ENCODE results near the gene HRAS. TPM values are rescaled to one million over a fixed set of nuclear protein-coding genes. Genes with fewer than 3 reads are reported as not detected.

The HRAS gene
- total and polyA plus RNA-seq, 2 donors (not counting 1 experiment from before 2014, with no cell fraction given), result 63.5 to 86.0 TPM

- Histone ChIP-seq H3K27ac (ENCODE audit: low read length in 2 of 2) (no peak overlapping the region), H3K27me3 (replicated peaks in 1 of 4; ENCODE audit: control extremely low read depth in 1 of 4, control insufficient read depth in 3 of 4, insufficient read depth in 4 of 4, low read length in 3 of 4) (peaks cover 0 to 12% (median 7%) of the 10 kb centered on the region in 4 experiments), H3K79me2 (ENCODE audit: control insufficient read depth, insufficient read depth, low read length) (peaks cover 67% of the 10 kb centered on the region), H3K4me3 (ENCODE audit: control extremely low read depth in 1 of 5, extremely low read depth in 1 of 5, insufficient read depth in 1 of 5, low read depth in 2 of 5, low read length in 4 of 5) (peak overlapping the region in 2 of 5 experiments; percentile 5 to 95), H3K4me1 (ENCODE audit: control insufficient read depth in 2 of 2, insufficient read depth in 2 of 2, low read length in 2 of 2) (peaks cover 30 to 44% of the 10 kb centered on the region in 2 donors), H3K4me2 (replicated peaks; ENCODE audit: low read depth, low read length, poor library complexity, severe bottlenecking) (peak overlapping the region; percentile 95), H3K36me3 (replicated peaks in 1 of 2; ENCODE audit: control extremely low read depth in 1 of 2, control insufficient read depth in 1 of 2, extremely low read depth in 1 of 2, insufficient read depth in 2 of 2, low read length in 1 of 2) (peaks cover 1 to 13% of the 10 kb centered on the region in 2 experiments), H3K9ac (ENCODE audit: low read length) (no peak overlapping the region), H2AFZ (ENCODE audit: insufficient read depth, low read depth, low read length, poor library complexity, severe bottlenecking) (no peak overlapping the region), H4K20me1 (ENCODE audit: control insufficient read depth, insufficient read depth, low read length, poor library complexity, severe bottlenecking) (peaks cover 72% of the 10 kb centered on the region), H3K9me3 (ENCODE audit: control extremely low read depth in 1 of 3, control insufficient read depth in 2 of 3, insufficient read depth in 1 of 3, low read length in 2 of 3) (peaks cover 0 to 3% (median 0%) of the 10 kb centered on the region in 3 donors)
- 84% methylated on average over 17 of the region's 21 CpGs for WGBS (ENCODE audit: insufficient coverage)
- Mint-ChIP-seq H3K4me1 (peaks cover 46% of the 10 kb centered on the region), H3K27me3 (peaks cover 15% of the 10 kb centered on the region), H3K9me3 (ENCODE audit: insufficient read depth) (no peaks in the 10 kb centered on the region), H3K27ac (peak overlapping the region; percentile 20), H3K4me3 (peak overlapping the region; percentile 57)
- intact Hi-C loops (cut with micrococcal nuclease), result loop anchor here (10.0 kb wide), 1 partner anchor 806 kb away; the partner anchor contains the start of gene BRSK2
- no peak for ATAC-seq (ENCODE audit: low read depth)
- ChIA-PET POLR2A (no interaction called here), CTCF (interaction anchor here (1.3 to 2.3 kb wide), 2 partner anchors 10 to 24 kb away, joined by 3 to 4 read pairs; no protein-coding TSS in a partner anchor)
- TF ChIP-seq EZH2 (IDR thresholded peaks at IDR 0.05; ENCODE audit: borderline replicate concordance, insufficient read depth, low read depth, low read length, poor library complexity, severe bottlenecking) (no peak), CTCF (IDR thresholded peaks at IDR 0.05) (no peak)
- DNase-seq, result no peak
These were observed 43.1 kb upstream of the HRAS start for GRCh38 chr11:578276-579035.

GRCh38 chr11:577611-577894 is 42.2 kb upstream of the HRAS start:
- peaks cover 58% of the 10 kb centered on the region for H3K79me2 ChIP-seq (ENCODE audit: control insufficient read depth, insufficient read depth, low read length)
- DNase-seq (no peak), ATAC-seq (ENCODE audit: low read depth) (no peak)
- ChIA-PET POLR2A (no interaction called here), CTCF (interaction anchor here (1.3 to 2.3 kb wide), 2 partner anchors 9 to 23 kb away, joined by 3 to 4 read pairs; no protein-coding TSS in a partner anchor)
- H3K27ac Mint-ChIP-seq, result peak overlapping the region; percentile 61
- H3K9me3 Mint-ChIP-seq (ENCODE audit: insufficient read depth), result no peaks in the 10 kb centered on the region
- H3K27me3 ChIP-seq (replicated peaks in 1 of 4; ENCODE audit: control extremely low read depth in 1 of 4, control insufficient read depth in 3 of 4, insufficient read depth in 4 of 4, low read length in 3 of 4), result peaks cover 0 to 16% (median 7%) of the 10 kb centered on the region in 4 experiments
- peak overlapping the region; percentile 95 for H3K4me2 ChIP-seq (replicated peaks; ENCODE audit: low read depth, low read length, poor library complexity, severe bottlenecking)
- H3K9me3 ChIP-seq (ENCODE audit: control extremely low read depth in 1 of 3, control insufficient read depth in 2 of 3, insufficient read depth in 1 of 3, low read length in 2 of 3), result peaks cover 0 to 3% (median 0%) of the 10 kb centered on the region in 3 donors
- H3K4me3 Mint-ChIP-seq, result peak overlapping the region; percentile 89
- H3K27me3 Mint-ChIP-seq, result peaks cover 15% of the 10 kb centered on the region
- WGBS (ENCODE audit: insufficient coverage), result 87% methylated on average over 5 of the region's 6 CpGs
- peaks cover 46% of the 10 kb centered on the region for H3K4me1 Mint-ChIP-seq
- no peak overlapping the region for H2AFZ ChIP-seq (ENCODE audit: insufficient read depth, low read depth, low read length, poor library complexity, severe bottlenecking)
- H3K27ac ChIP-seq (ENCODE audit: low read length in 2 of 2), result peak overlapping the region in 1 of 2 donors; percentile 68
- peak overlapping the region in 4 of 5 experiments; percentile 65 to 95 (median 78) for H3K4me3 ChIP-seq (ENCODE audit: control extremely low read depth in 1 of 5, extremely low read depth in 1 of 5, insufficient read depth in 1 of 5, low read depth in 2 of 5, low read length in 4 of 5)
- H3K36me3 ChIP-seq (replicated peaks in 1 of 2; ENCODE audit: control extremely low read depth in 1 of 2, control insufficient read depth in 1 of 2, extremely low read depth in 1 of 2, insufficient read depth in 2 of 2, low read length in 1 of 2), result peaks cover 1 to 7% of the 10 kb centered on the region in 2 experiments
- TF ChIP-seq CTCF (IDR thresholded peaks at IDR 0.05), result no peak
- no peak for TF ChIP-seq EZH2 (IDR thresholded peaks at IDR 0.05; ENCODE audit: borderline replicate concordance, insufficient read depth, low read depth, low read length, poor library complexity, severe bottlenecking)
- peak overlapping the region; percentile 85 for H3K9ac ChIP-seq (ENCODE audit: low read length)
- H3K4me1 ChIP-seq (ENCODE audit: control insufficient read depth in 2 of 2, insufficient read depth in 2 of 2, low read length in 2 of 2), result peaks cover 30 to 44% of the 10 kb centered on the region in 2 donors
- H4K20me1 ChIP-seq (ENCODE audit: control insufficient read depth, insufficient read depth, low read length, poor library complexity, severe bottlenecking), result peaks cover 66% of the 10 kb centered on the region
- intact Hi-C loops (cut with micrococcal nuclease), result loop anchor here (10.0 kb wide), 1 partner anchor 807 kb away; the partner anchor contains the start of gene BRSK2

Data from B cell (primary cell).